DND-41 (cell line): Measurements from ENCODE around the gene SPANXC.

Experiments
- ATAC-seq: fragments of 200-7000 bp; cut with Tn5 transposase; 3 replicates; pipeline ENCODE4 v1.9.1; 2021; ENCODE audit warnings: low read depth; ENCODE audit not compliant: insufficient read depth
- DNase-seq: peaks from one replicate; pipeline ENCODE4 v3.0.0-alpha.2; 2020
- H2AFZ ChIP-seq: 2 replicates; pipeline ENCODE4 v1.6.0; 2012; ENCODE audit warnings: low read depth, low read length
- H3K27ac ChIP-seq: 2 replicates; pipeline ENCODE4 v1.5.1; 2012; ENCODE audit warnings: low read length, inconsistent platforms
- H3K27me3 ChIP-seq: fragments of 200-600 bp; sonication (generic); 2 replicates; pipeline ENCODE4 v1.6.0; 2012; ENCODE audit warnings: low read length, mild to moderate bottlenecking, inconsistent platforms; ENCODE audit not compliant: insufficient read depth, poor library complexity
- H3K36me3 ChIP-seq: 2 replicates; pipeline ENCODE4 v1.5.1; 2012; ENCODE audit warnings: low read length, inconsistent platforms; ENCODE audit not compliant: insufficient read depth
- H3K4me1 ChIP-seq: 2 replicates; pipeline ENCODE4 v1.5.1; 2012; ENCODE audit warnings: mild to moderate bottlenecking, low read length; ENCODE audit not compliant: insufficient read depth
- H3K4me2 ChIP-seq: 2 replicates; pipeline ENCODE4 v1.6.0; 2012; ENCODE audit warnings: mild to moderate bottlenecking, moderate library complexity, low read length, inconsistent platforms; ENCODE audit not compliant: insufficient read depth
- H3K4me3 ChIP-seq, 2 experiments: fragments of 200-600 bp in 1 of 2; shearing (Covaris generic) in 1 of 2; 2 replicates each; pipeline ENCODE4 v1.5.1; 2012 to 2016; ENCODE audit warnings: inconsistent platforms in 2 of 2, low read length in 2 of 2, mild to moderate bottlenecking in 2 of 2, low read depth in 1 of 2, moderate library complexity in 1 of 2
- H3K79me2 ChIP-seq: 2 replicates; pipeline ENCODE4 v1.6.0; 2012; ENCODE audit warnings: low read length, inconsistent platforms; ENCODE audit not compliant: insufficient read depth
- H3K9ac ChIP-seq: 2 replicates; pipeline ENCODE4 v1.6.0; 2012; ENCODE audit warnings: low read depth, mild to moderate bottlenecking, inconsistent platforms, low read length, moderate library complexity
- H3K9me3 ChIP-seq: 2 replicates; pipeline ENCODE4 v1.5.1; 2012; ENCODE audit warnings: low read length, moderate library complexity, mild to moderate bottlenecking, inconsistent platforms; ENCODE audit not compliant: insufficient read depth, severe bottlenecking
- H4K20me1 ChIP-seq: 2 replicates; pipeline ENCODE4 v1.6.0; 2012; ENCODE audit warnings: low read length; ENCODE audit not compliant: insufficient read depth
- EZH2 ChIP-seq: IDR thresholded peaks from 3 replicates; pipeline ENCODE4 v1.6.1; 2012; ENCODE audit warnings: borderline replicate concordance, low read depth, mild to moderate bottlenecking, moderate library complexity, low read length, inconsistent platforms; ENCODE audit not compliant: severe bottlenecking
- TF ChIP-seq, protein P1 (sequence below): IDR thresholded peaks from 2 replicates; pipeline ENCODE4 v1.5.1; 2012; ENCODE audit warnings: borderline replicate concordance, low read length, moderate library complexity, mild to moderate bottlenecking; ENCODE audit not compliant: poor library complexity, severe bottlenecking; ENCODE audit errors: extremely low read depth

SPANXC gene

DNA sequence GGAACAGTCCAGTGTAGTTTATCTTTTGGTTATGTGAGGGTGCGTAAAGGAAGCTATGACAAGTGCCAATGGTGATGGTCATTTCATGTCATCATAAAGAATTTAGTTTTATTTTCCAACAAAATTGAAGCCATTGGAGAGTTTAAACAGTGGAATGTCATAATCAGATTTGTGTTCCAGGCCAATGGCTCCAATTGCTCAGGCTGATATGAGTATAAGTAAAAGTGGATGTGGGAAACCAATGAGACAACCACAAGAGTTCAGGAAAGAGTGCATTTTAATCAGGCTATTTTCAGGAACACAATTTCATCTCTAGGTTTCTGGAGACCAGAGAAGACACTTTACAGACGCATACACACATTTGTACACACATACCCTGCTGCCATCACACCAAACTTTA lies 20.7 kb downstream of the SPANXC start:
- DNase-seq, result no peak
- TF ChIP-seq EZH2, result no peak
- TF ChIP-seq, protein P1, sequence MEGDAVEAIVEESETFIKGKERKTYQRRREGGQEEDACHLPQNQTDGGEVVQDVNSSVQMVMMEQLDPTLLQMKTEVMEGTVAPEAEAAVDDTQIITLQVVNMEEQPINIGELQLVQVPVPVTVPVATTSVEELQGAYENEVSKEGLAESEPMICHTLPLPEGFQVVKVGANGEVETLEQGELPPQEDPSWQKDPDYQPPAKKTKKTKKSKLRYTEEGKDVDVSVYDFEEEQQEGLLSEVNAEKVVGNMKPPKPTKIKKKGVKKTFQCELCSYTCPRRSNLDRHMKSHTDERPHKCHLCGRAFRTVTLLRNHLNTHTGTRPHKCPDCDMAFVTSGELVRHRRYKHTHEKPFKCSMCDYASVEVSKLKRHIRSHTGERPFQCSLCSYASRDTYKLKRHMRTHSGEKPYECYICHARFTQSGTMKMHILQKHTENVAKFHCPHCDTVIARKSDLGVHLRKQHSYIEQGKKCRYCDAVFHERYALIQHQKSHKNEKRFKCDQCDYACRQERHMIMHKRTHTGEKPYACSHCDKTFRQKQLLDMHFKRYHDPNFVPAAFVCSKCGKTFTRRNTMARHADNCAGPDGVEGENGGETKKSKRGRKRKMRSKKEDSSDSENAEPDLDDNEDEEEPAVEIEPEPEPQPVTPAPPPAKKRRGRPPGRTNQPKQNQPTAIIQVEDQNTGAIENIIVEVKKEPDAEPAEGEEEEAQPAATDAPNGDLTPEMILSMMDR, result no peak
- no peaks in the 10 kb centered on the region for H3K36me3 ChIP-seq
- no peaks in the 10 kb centered on the region for H3K9me3 ChIP-seq
- no peak overlapping the region for H3K9ac ChIP-seq
- no peak overlapping the region for H2AFZ ChIP-seq
- no peak overlapping the region for H3K4me2 ChIP-seq
- H3K79me2 ChIP-seq, result no peaks in the 10 kb centered on the region
- no peaks in the 10 kb centered on the region for H3K4me1 ChIP-seq
- H3K4me3 ChIP-seq, result no peak overlapping the region
- no peaks in the 10 kb centered on the region for H4K20me1 ChIP-seq
- H3K27me3 ChIP-seq, result no peaks in the 10 kb centered on the region
- no peak overlapping the region for H3K27ac ChIP-seq
- no peak for ATAC-seq

DNA sequence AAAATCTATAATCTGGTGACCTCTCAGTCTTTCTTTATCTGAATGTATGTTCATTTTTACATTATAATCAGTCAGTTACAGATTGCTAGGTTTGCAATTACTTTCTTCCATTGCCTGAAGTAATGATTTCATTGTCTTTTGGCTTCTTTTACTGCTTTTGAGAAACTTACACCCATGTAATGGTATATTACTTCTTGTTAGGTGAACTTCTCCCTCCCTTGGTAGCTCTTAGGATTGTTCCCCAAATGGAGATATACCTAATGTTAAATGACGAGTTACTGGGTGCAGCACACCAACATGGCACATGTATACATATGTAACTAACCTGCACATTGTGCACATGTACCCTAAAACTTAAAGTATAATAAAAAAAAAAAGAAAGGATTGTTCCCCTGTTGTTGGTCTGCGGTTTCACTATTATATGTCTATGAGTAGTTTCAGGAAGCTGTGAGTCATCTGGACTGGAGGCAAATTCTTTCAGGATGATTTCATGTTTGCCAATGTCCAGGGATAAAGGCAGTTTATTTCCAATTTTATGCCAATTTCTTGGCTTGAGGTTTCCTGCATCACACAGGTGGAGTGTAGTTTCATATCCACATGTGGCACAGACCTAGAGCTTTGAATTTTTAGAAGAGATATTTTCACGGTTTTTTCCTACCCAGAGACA lies 21.8 kb downstream of the SPANXC start:
- H3K4me3 ChIP-seq, result no peak overlapping the region
- no peak overlapping the region for H3K4me2 ChIP-seq
- H3K9me3 ChIP-seq, result no peaks in the 10 kb centered on the region
- no peaks in the 10 kb centered on the region for H3K27me3 ChIP-seq
- ATAC-seq, result no peak
- TF ChIP-seq EZH2, result no peak
- TF ChIP-seq, protein P1, result no peak
- H3K27ac ChIP-seq, result no peak overlapping the region
- no peaks in the 10 kb centered on the region for H4K20me1 ChIP-seq
- H2AFZ ChIP-seq, result no peak overlapping the region
- no peaks in the 10 kb centered on the region for H3K79me2 ChIP-seq
- H3K36me3 ChIP-seq, result no peaks in the 10 kb centered on the region
- no peaks in the 10 kb centered on the region for H3K4me1 ChIP-seq
- H3K9ac ChIP-seq, result no peak overlapping the region
- no peak for DNase-seq

DNA sequence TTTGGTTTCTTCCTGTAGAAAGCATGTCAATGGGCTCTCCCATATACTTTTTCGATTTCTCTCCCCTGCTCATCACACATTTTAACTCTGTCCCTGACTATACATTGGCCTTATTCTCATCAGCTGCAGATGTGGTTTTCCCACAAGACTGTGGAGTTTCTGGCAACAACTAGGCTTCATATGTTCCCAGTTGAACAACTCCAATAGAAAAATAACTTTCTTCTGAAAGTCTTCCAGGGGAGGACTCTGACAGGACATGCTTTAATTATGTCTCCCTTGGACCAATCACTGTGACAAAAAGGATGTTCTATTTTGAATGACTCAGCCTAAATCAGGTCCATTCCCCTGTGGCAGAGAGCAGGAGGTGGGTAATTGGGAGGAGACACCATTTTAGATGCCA lies 28.1 kb downstream of the SPANXC start:
- no peak overlapping the region for H3K9ac ChIP-seq
- ATAC-seq, result no peak
- no peak for DNase-seq
- H3K27me3 ChIP-seq, result no peaks in the 10 kb centered on the region
- TF ChIP-seq, protein P1, result no peak
- TF ChIP-seq EZH2, result no peak
- H3K79me2 ChIP-seq, result no peaks in the 10 kb centered on the region
- no peak overlapping the region for H3K4me3 ChIP-seq
- H2AFZ ChIP-seq, result no peak overlapping the region
- H3K36me3 ChIP-seq, result no peaks in the 10 kb centered on the region
- H3K4me2 ChIP-seq, result no peak overlapping the region
- no peaks in the 10 kb centered on the region for H3K4me1 ChIP-seq
- no peak overlapping the region for H3K27ac ChIP-seq
- H4K20me1 ChIP-seq, result no peaks in the 10 kb centered on the region
- H3K9me3 ChIP-seq, result no peaks in the 10 kb centered on the region

DNA sequence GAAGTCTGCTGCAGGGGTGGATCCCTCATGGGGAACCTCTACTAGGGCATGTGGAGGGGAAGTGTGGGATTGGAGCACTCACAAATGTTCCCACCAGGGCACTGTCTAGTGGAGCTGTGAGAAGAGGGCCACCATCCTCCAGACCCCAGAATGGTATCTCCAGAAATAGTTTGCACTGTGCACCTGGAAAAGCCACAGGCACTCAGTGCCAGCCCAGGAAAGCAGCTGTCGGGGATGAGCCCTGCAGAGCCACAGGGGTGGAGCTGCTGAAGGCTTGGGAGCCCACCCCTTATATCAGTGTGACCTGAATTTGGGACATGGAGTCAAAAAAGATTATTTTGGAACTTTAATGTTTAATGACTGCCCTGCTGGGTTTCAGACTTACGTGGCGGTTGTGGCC lies 40.4 kb downstream of the SPANXC start:
- ATAC-seq, result no peak
- no peak overlapping the region for H3K27ac ChIP-seq
- no peak for TF ChIP-seq EZH2
- TF ChIP-seq, protein P1, result no peak
- no peaks in the 10 kb centered on the region for H3K79me2 ChIP-seq
- H3K4me1 ChIP-seq, result no peaks in the 10 kb centered on the region
- H3K9me3 ChIP-seq, result no peaks in the 10 kb centered on the region
- no peaks in the 10 kb centered on the region for H3K36me3 ChIP-seq
- DNase-seq, result no peak
- no peak overlapping the region for H3K4me2 ChIP-seq
- no peaks in the 10 kb centered on the region for H3K27me3 ChIP-seq
- no peak overlapping the region for H3K4me3 ChIP-seq
- no peak overlapping the region for H2AFZ ChIP-seq
- no peak overlapping the region for H3K9ac ChIP-seq
- no peaks in the 10 kb centered on the region for H4K20me1 ChIP-seq
